IMR-90 (cell line): ENCODE results near the gene MCCD1. TPM values are rescaled to one million over a fixed set of nuclear protein-coding genes. Genes with fewer than 3 reads are reported as not detected.
A peak's percentile ranks its signal among the peaks of the same experiment; 100 is the strongest.

Experiments
- ATAC-seq: fragments of 200-7000 bp; cut with Tn5 transposase; 2 replicates; pipeline ENCODE4 v1.9.1; 2020; ENCODE audit warnings: low read depth, mild to moderate bottlenecking, moderate library complexity
- BruUV-seq: library from RNA; stranded (reverse); fragments of 400-500 nt; replicated peaks from 2 replicates; lab custom pipeline; 2021; lab: Mats Ljungman, UMichigan
- CTCF ChIA-PET: fragments of 300-600 bp; formaldehyde crosslinking; extraction: SDS; loops from one replicate; lab custom pipeline; 2021; ENCODE audit warnings: antibody characterized with exemption; lab: Yijun Ruan, JAX
- POLR2A ChIA-PET: fragments of 300-600 bp; sonication (Branson Sonifier 250); formaldehyde crosslinking; loops from one replicate; lab custom pipeline; 2022; ENCODE audit warnings: antibody characterized with exemption; ENCODE audit not compliant: unreplicated experiment; lab: Charles Lee
- DNase-seq: peaks from one replicate; pipeline ENCODE4 v3.0.0; 2013
- H2AFZ ChIP-seq: replicated peaks from 2 replicates; pipeline ENCODE3; 2013; ENCODE audit warnings: low read length, mild to moderate bottlenecking; ENCODE audit not compliant: poor library complexity
- H2AK5ac ChIP-seq: 2 replicates; pipeline ENCODE4 v1.6.1; 2013; ENCODE audit warnings: low read depth, low read length, inconsistent platforms
- H2AK9ac ChIP-seq: replicated peaks from 2 replicates; pipeline ENCODE3; 2013; ENCODE audit warnings: mild to moderate bottlenecking, low read depth, low read length, moderate library complexity; ENCODE audit not compliant: poor library complexity
- H2BK120ac ChIP-seq: 2 replicates; pipeline ENCODE4 v1.6.1; 2013; ENCODE audit warnings: low read depth, low read length, inconsistent platforms
- H2BK15ac ChIP-seq: 3 replicates; pipeline ENCODE4 v1.6.1; 2013; ENCODE audit warnings: low read depth, low read length, inconsistent platforms
- H2BK20ac ChIP-seq: 2 replicates; pipeline ENCODE4 v1.6.1; 2013; ENCODE audit warnings: low read depth, mild to moderate bottlenecking, inconsistent platforms, low read length, moderate library complexity
- H2BK5ac ChIP-seq: 2 replicates; pipeline ENCODE4 v1.6.1; 2013; ENCODE audit warnings: mild to moderate bottlenecking, low read depth, low read length, inconsistent platforms; ENCODE audit not compliant: poor library complexity, severe bottlenecking
- H3K14ac ChIP-seq: replicated peaks from 2 replicates; pipeline ENCODE4 v1.6.1; 2013; ENCODE audit warnings: low read depth, low read length, inconsistent platforms
- H3K18ac ChIP-seq: 2 replicates; pipeline ENCODE4 v1.6.1; 2013; ENCODE audit warnings: low read depth, low read length, control low read depth
- H3K23ac ChIP-seq: 2 replicates; pipeline ENCODE4 v1.6.1; 2013; ENCODE audit warnings: low read depth, low read length, inconsistent platforms
- H3K27ac ChIP-seq: 2 replicates; pipeline ENCODE4 v1.5.1; 2013; ENCODE audit warnings: mild to moderate bottlenecking, control low read depth, low read length; ENCODE audit not compliant: insufficient read depth
- H3K27me3 ChIP-seq: 2 replicates; pipeline ENCODE4 v1.6.1; 2013; ENCODE audit warnings: low read length; ENCODE audit not compliant: control insufficient read depth, insufficient read depth
- H3K36me3 ChIP-seq: 2 replicates; pipeline ENCODE4 v1.6.1; 2013; ENCODE audit warnings: low read length, mixed read lengths; ENCODE audit not compliant: control insufficient read depth, insufficient read depth
- H3K4ac ChIP-seq: 2 replicates; pipeline ENCODE4 v1.6.1; 2013; ENCODE audit warnings: low read depth, low read length, inconsistent platforms
- H3K4me1 ChIP-seq: 2 replicates; pipeline ENCODE4 v1.6.1; 2013; ENCODE audit warnings: low read length, mixed read lengths; ENCODE audit not compliant: control insufficient read depth, insufficient read depth
- H3K4me2 ChIP-seq: 2 replicates; pipeline ENCODE4 v1.6.1; 2013; ENCODE audit warnings: low read depth, mild to moderate bottlenecking, control low read depth, low read length, moderate library complexity
- H3K4me3 ChIP-seq: 2 replicates; pipeline ENCODE4 v1.5.1; 2013; ENCODE audit warnings: low read depth, mild to moderate bottlenecking, control low read depth, low read length, moderate library complexity; ENCODE audit not compliant: insufficient read depth
- H3K56ac ChIP-seq: 2 replicates; pipeline ENCODE4 v1.6.1; 2013; ENCODE audit warnings: low read length, inconsistent platforms; ENCODE audit not compliant: insufficient read depth; ENCODE audit errors: extremely low read depth
- H3K79me1 ChIP-seq, 2 experiments: 2 replicates each; pipeline ENCODE4 v1.6.1; 2013; ENCODE audit warnings: low read length in 2 of 2, inconsistent platforms in 1 of 2, low read depth in 1 of 2
- H3K9ac ChIP-seq: 2 replicates; pipeline ENCODE4 v1.6.1; 2013; ENCODE audit warnings: low read depth, low read length, control low read depth
- H3K9me1 ChIP-seq: 2 replicates; pipeline ENCODE4 v1.6.1; 2013; ENCODE audit warnings: low read length, inconsistent platforms; ENCODE audit not compliant: insufficient read depth
- H3K9me3 ChIP-seq: 2 replicates; pipeline ENCODE4 v1.6.1; 2013; ENCODE audit warnings: low read length; ENCODE audit not compliant: control insufficient read depth, insufficient read depth
- H4K20me1 ChIP-seq: 2 replicates; pipeline ENCODE4 v1.6.1; 2013; ENCODE audit warnings: low read length, inconsistent platforms; ENCODE audit not compliant: insufficient read depth
- H4K5ac ChIP-seq: 2 replicates; pipeline ENCODE4 v1.6.1; 2013; ENCODE audit warnings: mild to moderate bottlenecking, low read depth, low read length, control low read depth
- H4K8ac ChIP-seq, 2 experiments: 2 replicates each; pipeline ENCODE4 v1.6.1; 2013; ENCODE audit warnings: low read depth in 2 of 2, low read length in 2 of 2, control low read depth in 1 of 2, inconsistent platforms in 1 of 2
- H4K91ac ChIP-seq: 2 replicates; pipeline ENCODE4 v1.6.1; 2013; ENCODE audit warnings: low read depth, low read length, inconsistent platforms; ENCODE audit not compliant: insufficient read depth
- BHLHE40 ChIP-seq: fragments of 150-350 bp; IDR thresholded peaks from 2 replicates; pipeline ENCODE4 v1.6.1; 2016; ENCODE audit warnings: mild to moderate bottlenecking, low read depth, low read length
- CEBPB ChIP-seq: IDR thresholded peaks from 2 replicates; pipeline ENCODE4 v1.6.1; 2012; ENCODE audit warnings: low read depth, low read length, improper control_type of control experiment
- CHD1 ChIP-seq: IDR thresholded peaks from 2 replicates; pipeline ENCODE4 v1.6.1; 2012; ENCODE audit warnings: low read depth, low read length, improper control_type of control experiment
- CTCF ChIP-seq: conservative IDR thresholded peaks from 2 replicates; pipeline ENCODE4 v1.5.1; 2012; ENCODE audit warnings: mild to moderate bottlenecking, low read depth, low read length, improper control_type of control experiment
- ELK1 ChIP-seq: fragments of 150-350 bp; IDR thresholded peaks from 2 replicates; pipeline ENCODE4 v1.6.1; 2016; ENCODE audit warnings: low read depth, mild to moderate bottlenecking, low read length, moderate library complexity, borderline replicate concordance
- FOS ChIP-seq: fragments of 150-350 bp; IDR thresholded peaks from 2 replicates; pipeline ENCODE4 v1.6.1; 2016; ENCODE audit warnings: low read depth, low read length
- MAFK ChIP-seq: IDR thresholded peaks from 2 replicates; pipeline ENCODE4 v1.6.1; 2012; ENCODE audit warnings: low read depth, low read length, improper control_type of control experiment
- MAZ ChIP-seq: IDR thresholded peaks from 2 replicates; pipeline ENCODE4 v1.6.1; 2012; ENCODE audit warnings: low read depth, mild to moderate bottlenecking, low read length, improper control_type of control experiment, moderate library complexity, borderline replicate concordance
- MXI1 ChIP-seq: IDR thresholded peaks from 2 replicates; pipeline ENCODE4 v1.6.1; 2012; ENCODE audit warnings: low read depth, mild to moderate bottlenecking, low read length, moderate library complexity, borderline replicate concordance
- NFE2L2 ChIP-seq: fragments of 150-350 bp; IDR thresholded peaks from 2 replicates; pipeline ENCODE4 v1.6.1; 2016; ENCODE audit warnings: low read depth, mild to moderate bottlenecking, low read length
- POLR2A ChIP-seq: IDR thresholded peaks from 2 replicates; pipeline ENCODE4 v1.6.1; 2012; ENCODE audit warnings: mild to moderate bottlenecking, low read depth, low read length
- RAD21 ChIP-seq: IDR thresholded peaks from 2 replicates; pipeline ENCODE4 v1.6.1; 2012; ENCODE audit warnings: low read length, improper control_type of control experiment
- RCOR1 ChIP-seq: IDR thresholded peaks from 2 replicates; pipeline ENCODE4 v1.6.1; 2012; ENCODE audit warnings: mild to moderate bottlenecking, low read length, improper control_type of control experiment; ENCODE audit not compliant: insufficient replicate concordance
- RFX5 ChIP-seq: IDR thresholded peaks from 2 replicates; pipeline ENCODE4 v1.8.0; 2012; ENCODE audit warnings: low read depth, mild to moderate bottlenecking, low read length, moderate library complexity
- SMC3 ChIP-seq: fragments of 150-350 bp; IDR thresholded peaks from 2 replicates; pipeline ENCODE4 v1.6.1; 2016; ENCODE audit warnings: low read depth, mild to moderate bottlenecking, antibody characterized with exemption, low read length, moderate library complexity
- WGBS, 2 experiments: methylation state at CpG; one replicate each; pipeline versions ENCODE4 v1.1.5 to v1.1.7; 2013; ENCODE audit warnings: missing lambda C conversion rate in 2 of 2; ENCODE audit not compliant: insufficient read length in 1 of 2; ENCODE audit errors: extremely low coverage in 2 of 2; 5-methylcytosine and 5-hydroxymethylcytosine counted together
- dilution Hi-C: fragments of 300-500 bp; cut with HindIII; formaldehyde crosslinking; loops from one replicate; pipeline ENCODE4 v1.14.3; 2018; ENCODE audit warnings: low sequenced_read_pairs; ENCODE audit not compliant: unreplicated experiment
- in situ Hi-C: fragments of 300-500 bp; cut with MboI; formaldehyde crosslinking; loops from 3 replicates; pipeline ENCODE4 v1.14.3; 2019; ENCODE audit warnings: low sequenced_read_pairs, inconsistent platforms, mixed read lengths
- intact Hi-C: fragments of 100-400 bp; cut with micrococcal nuclease; formaldehyde crosslinking; loops from 2 replicates; pipeline ENCODE4 v1.10.0; 2022
- polyA plus RNA-seq, 3 experiments: library from polyadenylated mRNA; depleted of rRNA; stranded (reverse); fragments of >200 nt; gene quantifications; 2 replicates each; pipeline ENCODE4 v1.2.3, GENCODE V29; 2012; ENCODE audit warnings: low replicate concordance in 1 of 3
- total RNA-seq: library from RNA; depleted of rRNA; stranded (reverse); fragments of >200 nt; gene quantifications from 2 replicates; pipeline ENCODE4 v1.2.3, GENCODE V29; 2012
- TF ChIP-seq, protein P1 (sequence below): fragments of 150-350 bp; IDR thresholded peaks from 2 replicates; pipeline ENCODE4 v1.6.1; 2017; ENCODE audit warnings: mild to moderate bottlenecking, antibody characterized with exemption, low read length, low read depth

The MCCD1 gene
- total and polyA plus RNA-seq, 2 of the 4 experiments (the other 2 are of a cell fraction) = not detected

- Histone ChIP-seq H3K9ac (no peak overlapping the region), H2BK20ac (no peak overlapping the region), H2AK9ac (no peak overlapping the region), H2BK120ac (no peak overlapping the region), H3K79me1 (no peaks in the 10 kb centered on the region), H3K27ac (no peak overlapping the region), H3K9me1 (no peaks in the 10 kb centered on the region), H2AFZ (peak overlapping the region; percentile 33), H4K91ac (no peak overlapping the region), H3K36me3 (no peaks in the 10 kb centered on the region), H3K23ac (no peak overlapping the region), H3K4ac (no peak overlapping the region), H3K27me3 (peaks cover 26% of the 10 kb centered on the region), H2BK5ac (no peak overlapping the region), H3K4me3 (no peak overlapping the region), H3K14ac (no peak overlapping the region), H3K56ac (no peak overlapping the region), H4K8ac (no peak overlapping the region), H3K9me3 (no peaks in the 10 kb centered on the region), H2AK5ac (no peak overlapping the region), H3K4me1 (no peaks in the 10 kb centered on the region; the same call in 1 of the 2 replicates), H4K5ac (no peak overlapping the region), H4K20me1 (no peaks in the 10 kb centered on the region), H2BK15ac (no peak overlapping the region), H3K18ac (no peak overlapping the region), H3K4me2 (no peak overlapping the region)
- 71% methylated on average over 3 of the region's 3 CpGs; no CpG with 5 or more reads in 1 of the 2 experiments for WGBS, 2 experiments
- BruUV-seq = no TSS peak
- ChIA-PET POLR2A (no interaction called here), CTCF (interaction anchor here (1.0 to 1.2 kb wide), 2 partner anchors 30 kb away, joined by 3 to 4 read pairs; no protein-coding TSS in a partner anchor)
- in situ Hi-C loops (no loop called here), intact Hi-C loops (no loop called here), dilution Hi-C loops (no loop called here)
- DNase-seq (no peak), ATAC-seq (no peak)
- TF ChIP-seq RAD21 (no peak), MAZ (no peak), NFE2L2 (no peak), MXI1 (no peak), CHD1 (no peak), RCOR1 (no peak), RFX5 (no peak), MAFK (no peak), CTCF (no peak), FOS (no peak), ELK1 (no peak), SMC3 (no peak), CEBPB (no peak), POLR2A (no peak), BHLHE40 (no peak)
- TF ChIP-seq, protein P1, sequence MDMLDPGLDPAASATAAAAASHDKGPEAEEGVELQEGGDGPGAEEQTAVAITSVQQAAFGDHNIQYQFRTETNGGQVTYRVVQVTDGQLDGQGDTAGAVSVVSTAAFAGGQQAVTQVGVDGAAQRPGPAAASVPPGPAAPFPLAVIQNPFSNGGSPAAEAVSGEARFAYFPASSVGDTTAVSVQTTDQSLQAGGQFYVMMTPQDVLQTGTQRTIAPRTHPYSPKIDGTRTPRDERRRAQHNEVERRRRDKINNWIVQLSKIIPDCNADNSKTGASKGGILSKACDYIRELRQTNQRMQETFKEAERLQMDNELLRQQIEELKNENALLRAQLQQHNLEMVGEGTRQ = no peak
Observed at GRCh38 chr6:31568537-31568961, 39.8 kb downstream of the MCCD1 start.
